Activated CD8-positive, alpha-beta T cell treated with anti-CD3 and anti-CD28 coated beads for 36 hours (primary cell): ENCODE data around the gene BTG2. TPM values are rescaled to one million over a fixed set of nuclear protein-coding genes. Genes with fewer than 3 reads are reported as not detected.

Experiments
- ATAC-seq: fragments of 200-7000 bp; cut with Tn5 transposase; one replicate; pipeline ENCODE4 v1.10.0; 2021; ENCODE audit warnings: mild to moderate bottlenecking, moderate library complexity
- CTCF ChIA-PET: fragments of 350-600 bp; sonication (Branson Sonifier 250); formaldehyde crosslinking; loops from one replicate; lab custom pipeline; 2021; ENCODE audit warnings: antibody characterized with exemption; lab: Charles Lee
- POLR2A ChIA-PET: fragments of 350-600 bp; sonication (Branson Sonifier 250); formaldehyde crosslinking; loops from one replicate; lab custom pipeline; 2021; ENCODE audit warnings: antibody characterized with exemption; lab: Charles Lee
- DNase-seq: peaks from one replicate; pipeline ENCODE4 v3.0.0-alpha.2; 2020
- H3K27ac Mint-ChIP-seq: one replicate; pipeline ENCODE4 v1.8.0; 2021; ENCODE audit warnings: mild to moderate bottlenecking, mixed read lengths
- H3K27me3 Mint-ChIP-seq: one replicate; pipeline ENCODE4 v1.8.0; 2021; ENCODE audit warnings: mixed read lengths
- H3K36me3 Mint-ChIP-seq: one replicate; pipeline ENCODE4 v1.8.0; 2021; ENCODE audit warnings: low read depth, mixed read lengths
- H3K4me1 Mint-ChIP-seq: one replicate; pipeline ENCODE4 v1.8.0; 2021; ENCODE audit warnings: low read depth, mixed read lengths
- H3K4me3 Mint-ChIP-seq: one replicate; pipeline ENCODE4 v1.8.0; 2021; ENCODE audit warnings: mild to moderate bottlenecking, moderate library complexity, mixed read lengths
- H3K9me3 Mint-ChIP-seq: one replicate; pipeline ENCODE4 v1.8.0; 2021; ENCODE audit warnings: mixed read lengths
- intact Hi-C: fragments of 100-400 bp; cut with micrococcal nuclease; formaldehyde crosslinking; loops from one replicate; pipeline ENCODE4 v1.10.0; 2022
- total RNA-seq, 2 experiments: library from RNA; stranded (reverse); gene quantifications; one replicate each; pipeline ENCODE4 v1.2.3, GENCODE V29; 2021
- TF ChIP-seq, protein P1 (sequence below): fragments of 200-600 bp; IDR thresholded peaks from one replicate; pipeline ENCODE4 v1.8.0; 2022; ENCODE audit warnings: antibody characterized with exemption, mild to moderate bottlenecking

BTG2 gene
- total RNA-seq, 2 experiments from 2014 or later: 115 TPM

DNA sequence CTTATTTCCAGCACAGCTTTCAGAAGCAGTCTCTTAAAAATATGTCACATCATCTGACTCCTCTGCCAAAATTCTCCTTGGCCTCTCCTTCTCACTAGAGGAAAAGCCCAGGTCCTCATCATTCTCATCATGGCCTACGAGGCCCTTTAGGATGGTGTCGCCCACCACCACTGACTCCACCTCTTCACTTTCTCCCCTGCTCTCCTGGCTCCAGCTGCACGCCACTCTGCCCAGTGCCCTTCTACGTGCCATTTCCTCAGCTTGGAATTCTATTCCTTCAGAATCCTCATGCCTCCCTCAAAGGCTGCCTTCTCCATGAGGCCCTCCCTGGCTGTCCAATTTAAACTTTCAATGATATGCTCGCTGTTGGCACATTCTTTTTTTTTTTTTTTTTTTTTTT, 25.3 kb upstream of the BTG2 start:
- intact Hi-C loops: no loop called here
- Mint-ChIP-seq H3K27me3 (no peaks in the 10 kb centered on the region), H3K36me3 (no peaks in the 10 kb centered on the region), H3K27ac (no peak overlapping the region), H3K9me3 (no peaks in the 10 kb centered on the region), H3K4me3 (no peak overlapping the region), H3K4me1 (peaks cover 55% of the 10 kb centered on the region)
- ATAC-seq: no peak
- ChIA-PET CTCF (interaction anchor here (1.6 to 21.4 kb wide), 5 partner anchors 8 to 61 kb away, joined by 5 to 1114 read pairs (median 39); partner anchors contain the start of gene FMOD), POLR2A (interaction anchor here (1.2 to 9.2 kb wide), 3 partner anchors 9 to 28 kb away, joined by 3 to 123 read pairs (median 43); partner anchors contain the start of gene BTG2)
- no peak for DNase-seq
- TF ChIP-seq, protein P1, sequence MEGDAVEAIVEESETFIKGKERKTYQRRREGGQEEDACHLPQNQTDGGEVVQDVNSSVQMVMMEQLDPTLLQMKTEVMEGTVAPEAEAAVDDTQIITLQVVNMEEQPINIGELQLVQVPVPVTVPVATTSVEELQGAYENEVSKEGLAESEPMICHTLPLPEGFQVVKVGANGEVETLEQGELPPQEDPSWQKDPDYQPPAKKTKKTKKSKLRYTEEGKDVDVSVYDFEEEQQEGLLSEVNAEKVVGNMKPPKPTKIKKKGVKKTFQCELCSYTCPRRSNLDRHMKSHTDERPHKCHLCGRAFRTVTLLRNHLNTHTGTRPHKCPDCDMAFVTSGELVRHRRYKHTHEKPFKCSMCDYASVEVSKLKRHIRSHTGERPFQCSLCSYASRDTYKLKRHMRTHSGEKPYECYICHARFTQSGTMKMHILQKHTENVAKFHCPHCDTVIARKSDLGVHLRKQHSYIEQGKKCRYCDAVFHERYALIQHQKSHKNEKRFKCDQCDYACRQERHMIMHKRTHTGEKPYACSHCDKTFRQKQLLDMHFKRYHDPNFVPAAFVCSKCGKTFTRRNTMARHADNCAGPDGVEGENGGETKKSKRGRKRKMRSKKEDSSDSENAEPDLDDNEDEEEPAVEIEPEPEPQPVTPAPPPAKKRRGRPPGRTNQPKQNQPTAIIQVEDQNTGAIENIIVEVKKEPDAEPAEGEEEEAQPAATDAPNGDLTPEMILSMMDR: no peak

DNA sequence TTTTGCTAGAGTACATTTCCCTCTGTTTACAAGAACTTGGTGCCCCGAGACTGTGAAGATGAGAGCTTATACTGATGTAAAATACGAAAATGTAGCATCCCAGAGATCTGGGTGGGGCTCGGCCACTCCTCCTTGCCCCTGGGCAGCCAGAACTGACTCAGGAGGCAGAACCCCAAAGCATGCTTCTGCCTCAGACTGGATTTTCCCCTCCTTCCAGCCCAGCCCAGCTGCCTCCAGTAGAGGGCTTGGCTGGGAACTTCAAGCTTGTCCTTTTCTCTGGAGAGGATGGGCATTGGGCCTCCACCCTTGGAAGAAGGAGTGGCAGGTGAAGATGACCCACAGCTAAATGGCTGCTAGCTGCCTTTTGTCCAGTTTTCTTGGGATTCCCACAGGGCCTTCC, 24.3 kb upstream of the BTG2 start:
- peaks cover 52% of the 10 kb centered on the region for H3K4me1 Mint-ChIP-seq
- no peak overlapping the region for H3K4me3 Mint-ChIP-seq
- ATAC-seq (no peak), DNase-seq (no peak)
- ChIA-PET POLR2A (interaction anchor here (0.9 to 9.2 kb wide), 5 partner anchors 8 to 44 kb away, joined by 3 to 123 read pairs (median 5); partner anchors contain the start of gene BTG2), CTCF (interaction anchor here (1.1 to 21.4 kb wide), 5 partner anchors 11 to 60 kb away, joined by 5 to 1114 read pairs (median 10); partner anchors contain the start of gene FMOD)
- H3K27me3 Mint-ChIP-seq: no peaks in the 10 kb centered on the region
- no peaks in the 10 kb centered on the region for H3K36me3 Mint-ChIP-seq
- no peak overlapping the region for H3K27ac Mint-ChIP-seq
- intact Hi-C loops: no loop called here
- H3K9me3 Mint-ChIP-seq: no peaks in the 10 kb centered on the region
- TF ChIP-seq, protein P1: no peak

DNA sequence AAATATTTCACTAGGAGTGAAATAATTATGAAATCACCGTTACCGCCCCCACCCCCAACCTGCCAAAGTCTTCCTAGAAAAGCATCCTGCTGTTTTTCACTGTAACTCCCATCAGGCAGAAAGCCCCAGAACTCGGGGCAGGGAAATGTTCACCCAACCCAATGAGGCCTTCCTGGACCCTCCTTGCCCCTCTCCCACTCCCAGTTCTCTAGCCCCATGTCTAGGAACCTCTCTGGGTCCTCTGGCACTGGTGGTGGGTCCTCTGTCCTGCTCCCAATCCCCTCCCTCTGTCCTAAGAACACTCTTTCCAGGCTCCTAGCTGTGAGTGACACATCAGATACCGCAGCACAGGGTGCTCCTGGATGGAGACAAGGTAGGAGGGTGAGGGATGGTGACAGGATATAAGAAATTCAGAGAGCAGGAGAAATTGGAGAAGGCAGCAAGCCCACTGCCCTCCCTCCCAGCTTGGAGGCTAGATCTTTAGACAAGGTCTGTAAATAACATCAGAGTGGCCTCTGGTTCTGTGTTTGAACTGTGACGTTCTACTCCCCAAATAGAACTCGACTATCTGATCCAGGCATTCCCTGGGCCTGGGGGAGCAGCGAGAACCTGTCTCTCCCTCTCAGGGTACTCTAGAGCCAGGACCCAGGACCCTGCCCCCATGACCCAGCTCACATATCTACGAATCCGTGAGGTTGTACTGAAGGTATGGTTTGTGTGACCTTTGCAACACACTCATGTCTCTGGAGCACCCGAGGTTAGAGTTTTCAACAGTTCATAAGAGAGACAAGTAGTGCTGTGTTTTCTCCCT, 23.3 kb upstream of the BTG2 start:
- ChIA-PET CTCF (interaction anchor here (1.1 to 21.4 kb wide), 5 partner anchors 12 to 59 kb away, joined by 4 to 1114 read pairs (median 10); partner anchors contain the start of gene FMOD), POLR2A (interaction anchor here (0.5 to 9.2 kb wide), 5 partner anchors 7 to 1937 kb away, joined by 3 to 123 read pairs (median 4); no protein-coding TSS in a partner anchor)
- intact Hi-C loops: no loop called here
- Mint-ChIP-seq H3K36me3 (no peaks in the 10 kb centered on the region), H3K9me3 (no peaks in the 10 kb centered on the region), H3K4me3 (no peak overlapping the region), H3K27ac (peak overlapping the region; percentile 44), H3K27me3 (no peaks in the 10 kb centered on the region), H3K4me1 (peaks cover 54% of the 10 kb centered on the region)
- TF ChIP-seq, protein P1: no peak
- ATAC-seq (no peak), DNase-seq (no peak)

DNA sequence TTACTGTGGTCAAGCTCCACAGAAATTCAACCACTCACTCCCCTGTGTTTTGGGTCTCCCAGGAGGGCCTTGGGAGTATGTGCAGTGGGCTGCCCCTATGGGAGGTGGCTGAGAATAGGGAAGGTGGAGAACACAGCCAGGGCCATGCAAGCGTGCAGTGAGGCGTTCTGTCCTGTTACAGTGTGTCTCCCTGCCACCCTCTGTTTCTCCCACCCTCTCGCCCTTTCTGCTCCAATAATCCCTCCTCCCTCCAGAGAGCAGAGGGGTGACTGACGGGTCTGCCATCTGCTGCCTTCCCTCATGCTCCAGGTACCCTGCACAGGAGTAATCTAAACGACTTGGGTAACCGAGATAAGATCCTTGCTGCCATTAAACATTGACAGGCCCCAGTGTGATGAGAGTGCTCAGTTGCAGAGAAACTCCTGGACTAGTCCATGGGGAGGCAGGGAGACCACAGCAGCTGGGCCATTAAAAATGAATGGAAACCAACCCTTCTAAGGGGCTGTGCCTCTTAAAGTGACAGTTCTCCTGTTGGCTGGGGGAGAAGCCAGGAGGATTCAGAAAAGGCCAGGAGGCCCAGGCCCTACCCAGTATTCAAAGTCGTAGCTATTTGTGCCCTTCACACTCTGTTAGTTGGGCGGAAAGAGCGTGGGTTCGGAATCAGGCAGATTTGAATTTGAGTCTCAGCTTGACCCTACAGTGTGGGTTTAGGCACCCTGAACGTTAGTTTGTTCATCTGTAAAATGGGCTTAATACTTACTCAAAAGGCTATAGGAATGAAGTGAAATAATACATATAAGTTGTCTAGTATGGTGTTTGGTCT, 22.4 kb upstream of the BTG2 start:
- CTCF ChIA-PET: interaction anchor here (1.0 to 21.4 kb wide), 6 partner anchors 9 to 44 kb away, joined by 3 to 303 read pairs (median 6); no protein-coding TSS in a partner anchor
- H3K4me1 Mint-ChIP-seq: peaks cover 54% of the 10 kb centered on the region
- intact Hi-C loops: no loop called here
- H3K9me3 Mint-ChIP-seq: no peaks in the 10 kb centered on the region
- TF ChIP-seq, protein P1: no peak
- ATAC-seq (no peak), DNase-seq (no peak)
- POLR2A ChIA-PET: interaction anchor here (0.6 to 10.3 kb wide), 8 partner anchors 6 to 41 kb away, joined by 3 to 152 read pairs (median 6); no protein-coding TSS in a partner anchor
- no peak overlapping the region for H3K4me3 Mint-ChIP-seq
- H3K27me3 Mint-ChIP-seq: peaks cover 1% of the 10 kb centered on the region
- peaks cover 2% of the 10 kb centered on the region for H3K36me3 Mint-ChIP-seq
- H3K27ac Mint-ChIP-seq: peak overlapping the region; percentile 0
